ENCODE measurements around the gene PRDM9.
"Not testable (repeated sequence)": the region's sequence is repeated elsewhere in the genome, so short reads cannot be mapped to it uniquely, and the experiment has no call there.

The PRDM9 gene

GRCh38 chr5:23507278-23507685, at the start of gene PRDM9:
Gene PRDM9 (plus strand): TSS chr5:23507609. CDS start chr5:23509034, 1,425 bp downstream.
- no peak for DNase-seq (ENCODE audit: low read depth)

DNA sequence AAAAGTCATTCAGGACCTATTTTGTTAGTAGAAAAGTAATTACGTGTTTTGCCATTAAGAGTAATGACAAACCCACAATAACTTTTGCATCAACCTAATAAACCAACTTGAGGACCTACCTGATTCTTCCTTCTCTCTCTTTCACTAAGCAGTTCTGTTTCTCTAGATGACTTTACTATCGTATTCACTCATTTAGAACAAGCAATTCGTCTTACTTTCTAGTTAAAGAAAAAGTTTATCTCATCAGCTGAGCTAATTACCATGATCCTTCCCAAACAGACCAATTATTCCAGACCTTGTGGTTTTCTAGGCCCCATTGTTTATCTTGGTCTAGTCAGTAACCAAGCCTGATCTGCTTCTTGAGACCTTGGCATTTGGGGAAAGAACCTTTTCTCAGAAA, 49.6 kb upstream of the PRDM9 start:
- no peak for DNase-seq (ENCODE audit: low read depth)

DNA sequence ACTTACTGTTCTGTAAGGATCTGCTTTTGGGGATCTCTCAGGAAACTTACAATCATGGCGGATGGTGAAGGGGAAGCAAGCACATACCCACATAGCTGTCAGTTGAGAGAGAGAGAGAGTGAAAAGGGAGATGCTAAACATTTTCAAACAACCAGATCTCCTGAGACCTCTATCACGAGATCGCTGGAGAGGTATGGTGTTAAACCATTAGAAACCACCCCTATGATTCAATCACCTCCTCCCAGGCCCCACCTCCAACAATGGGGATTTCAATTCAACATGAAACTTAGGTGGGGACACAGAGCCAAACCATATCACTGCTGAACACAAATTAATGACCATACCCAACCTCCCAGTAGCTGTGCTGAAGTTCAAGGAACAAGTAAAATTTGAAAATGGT, 48.2 kb upstream of the PRDM9 start:
- DNase-seq (ENCODE audit: low read depth) = no peak

DNA sequence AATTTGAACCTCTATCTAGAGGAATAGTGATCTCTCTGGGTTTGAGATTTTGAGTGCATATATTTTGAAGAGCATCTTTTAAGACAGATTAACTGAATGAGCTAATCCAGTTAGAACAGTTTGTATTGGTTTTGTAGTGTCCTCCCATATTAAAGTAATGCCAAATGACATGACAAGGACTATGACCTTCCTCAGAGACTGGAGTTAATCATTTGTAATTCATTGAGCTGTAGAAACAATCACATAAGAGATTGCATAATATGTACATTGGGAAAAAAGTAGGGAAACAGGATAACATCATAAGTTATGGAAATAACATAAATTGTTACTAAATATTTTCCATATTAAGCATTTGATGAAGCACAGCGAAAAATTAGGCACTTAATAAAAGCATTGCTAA, 45.8 kb upstream of the PRDM9 start:
- no peak for DNase-seq (ENCODE audit: low read depth)

- DNase-seq (ENCODE audit: low read depth) = no peak
These were observed 41.0 kb upstream of the PRDM9 start for GRCh38 chr5:23466401-23466912.

GRCh38 chr5:23468658-23469057, 38.8 kb upstream of the PRDM9 start:
- DNase-seq (ENCODE audit: low read depth) = no peak

DNA sequence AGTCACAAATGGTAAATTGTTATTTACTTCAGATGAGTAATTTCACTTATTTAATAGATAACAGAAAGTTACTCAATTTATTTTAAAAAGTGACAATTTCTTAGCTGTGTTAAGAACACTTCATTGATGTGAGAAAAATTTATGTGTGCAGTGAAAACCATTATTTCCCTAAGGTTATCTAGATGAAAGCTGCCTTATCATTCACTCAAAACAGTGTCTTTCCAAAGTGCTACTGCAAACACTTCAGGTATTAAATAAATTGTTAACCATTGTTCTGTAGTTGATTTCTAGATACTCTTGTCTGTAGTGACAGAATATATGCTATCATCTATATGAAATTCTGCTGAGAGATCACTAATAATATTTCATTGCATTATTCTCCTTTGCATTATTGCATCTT, 33.5 kb upstream of the PRDM9 start:
- DNase-seq (ENCODE audit: low read depth) = no peak

- DNase-seq (ENCODE audit: low read depth) = no peak
These were observed 33.1 kb upstream of the PRDM9 start for GRCh38 chr5:23474315-23474714.

- no peak for DNase-seq (ENCODE audit: low read depth)
These were observed 30.8 kb upstream of the PRDM9 start for GRCh38 chr5:23476580-23476979.

GRCh38 chr5:23482642-23483041, 24.8 kb upstream of the PRDM9 start:
- DNase-seq (ENCODE audit: low read depth) = no peak

- DNase-seq (ENCODE audit: low read depth) = no peak
These were observed 24.3 kb upstream of the PRDM9 start for GRCh38 chr5:23483090-23483489.

GRCh38 chr5:23484096-23484495, 23.3 kb upstream of the PRDM9 start:
- DNase-seq (ENCODE audit: low read depth) = no peak

- DNase-seq (ENCODE audit: low read depth) = not testable (repeated sequence)
These were observed 21.2 kb upstream of the PRDM9 start for GRCh38 chr5:23486227-23486626.

DNA sequence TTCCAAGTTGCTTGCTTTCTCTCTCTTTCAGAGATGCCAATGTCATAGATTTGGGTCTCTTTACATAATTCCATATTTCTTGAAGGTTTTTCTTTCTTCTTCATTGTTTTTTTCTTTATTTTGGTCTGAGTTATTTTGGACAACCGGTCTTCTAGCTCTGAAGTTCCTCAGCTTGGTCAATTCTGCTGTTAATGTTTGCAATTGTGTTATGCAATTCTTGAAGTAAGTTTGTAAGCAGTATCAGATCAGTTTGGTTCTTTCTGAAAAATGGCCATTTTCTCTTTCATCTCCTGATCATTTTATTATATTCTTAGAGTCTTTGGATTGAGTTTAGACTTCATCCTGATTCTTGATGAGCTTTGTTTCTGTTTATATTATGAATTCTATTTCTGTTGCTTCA, 16.4 kb upstream of the PRDM9 start:
- DNase-seq (ENCODE audit: low read depth) = no peak

GRCh38 chr5:23494558-23494957, 12.9 kb upstream of the PRDM9 start:
- no peak for DNase-seq (ENCODE audit: low read depth)

- DNase-seq (ENCODE audit: low read depth) = no peak
These were observed 10.8 kb upstream of the PRDM9 start for GRCh38 chr5:23496576-23496975.

DNA sequence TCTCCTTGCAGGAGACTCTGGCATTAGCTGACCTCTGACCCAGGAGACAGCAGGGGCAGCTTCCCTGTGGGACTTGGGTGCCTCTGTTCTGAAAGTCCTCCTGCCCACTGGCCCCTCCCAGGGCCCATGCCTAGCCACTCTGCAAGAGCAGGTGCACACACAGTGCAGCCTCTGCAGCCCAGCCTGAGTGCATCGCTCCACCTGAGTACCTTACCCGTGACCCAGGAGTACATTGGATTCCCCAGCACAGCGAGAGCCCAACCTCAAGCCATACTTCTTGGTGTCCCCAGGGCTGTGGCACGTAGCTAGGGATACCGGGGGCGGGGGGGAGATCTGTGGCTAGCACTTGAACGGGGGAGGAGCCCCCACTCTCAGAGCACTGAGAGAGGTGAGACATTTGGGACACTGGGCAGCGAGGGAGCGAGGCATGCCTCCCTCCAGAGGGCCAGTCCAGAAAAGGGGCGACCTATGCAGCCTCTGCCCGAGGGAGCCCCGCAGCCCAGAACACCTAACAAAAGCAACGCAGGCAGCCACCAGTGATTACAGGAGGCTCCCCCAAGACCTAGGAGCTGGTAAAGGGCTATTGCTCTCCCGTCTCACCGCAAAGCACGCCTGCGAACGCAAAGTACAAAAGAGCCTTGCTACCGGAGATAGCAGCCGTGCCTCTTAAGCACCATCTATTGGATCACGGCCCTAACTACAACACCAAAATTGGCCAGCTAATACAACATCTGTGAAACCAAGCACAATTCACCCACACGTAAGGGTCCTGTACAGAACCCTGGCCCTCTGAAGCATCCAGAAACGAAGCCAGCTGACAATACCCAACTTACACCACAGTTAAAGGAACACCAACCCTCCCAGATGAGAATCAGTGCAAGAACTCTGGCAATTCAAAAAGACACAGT, 826 bp upstream of the PRDM9 start:
- DNase-seq (ENCODE audit: low read depth) = no peak

DNA sequence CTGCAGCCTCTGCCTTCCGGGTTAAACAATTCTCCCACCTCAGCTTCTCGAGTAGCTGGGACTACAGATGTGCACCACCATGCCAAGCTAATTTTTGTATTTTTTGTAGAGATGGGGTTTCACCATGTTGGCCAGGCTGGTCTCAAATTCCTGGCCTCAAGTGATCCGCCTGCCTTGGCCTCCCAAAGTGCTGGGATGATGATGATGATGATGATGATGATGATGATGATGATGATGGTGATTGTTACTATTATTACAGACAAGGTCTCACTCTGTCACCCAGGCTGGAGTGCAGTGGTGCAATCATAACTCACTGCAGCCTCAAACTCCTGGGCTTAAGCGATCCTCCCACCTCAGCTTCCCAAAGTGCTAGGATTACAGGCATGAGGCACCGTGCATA, 3.0 kb downstream of the PRDM9 start:
- DNase-seq (ENCODE audit: low read depth) = not testable (repeated sequence)

- no peak for DNase-seq (ENCODE audit: low read depth)
These were observed 15.1 kb downstream of the PRDM9 start for GRCh38 chr5:23522553-23522952.

DNA sequence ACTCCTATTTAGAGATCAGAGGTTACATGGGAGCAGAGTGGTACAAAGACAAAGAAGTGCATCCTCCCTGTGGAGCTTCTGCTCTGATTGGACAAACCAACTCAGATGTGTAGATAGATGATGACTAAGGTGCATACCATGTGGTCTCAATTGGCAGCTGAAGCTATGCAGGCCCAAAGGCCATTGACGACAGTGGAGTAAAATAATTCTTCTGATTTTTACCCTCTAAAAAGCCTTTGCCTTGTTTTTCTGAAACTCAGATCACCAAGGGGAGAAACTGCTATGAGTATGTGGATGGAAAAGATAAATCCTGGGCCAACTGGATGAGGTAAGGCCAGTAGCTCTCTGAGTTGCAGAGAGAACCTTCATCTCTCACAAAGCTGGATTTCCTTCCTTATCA, 15.6 kb downstream of the PRDM9 start:
- DNase-seq (ENCODE audit: low read depth) = no peak

DNA sequence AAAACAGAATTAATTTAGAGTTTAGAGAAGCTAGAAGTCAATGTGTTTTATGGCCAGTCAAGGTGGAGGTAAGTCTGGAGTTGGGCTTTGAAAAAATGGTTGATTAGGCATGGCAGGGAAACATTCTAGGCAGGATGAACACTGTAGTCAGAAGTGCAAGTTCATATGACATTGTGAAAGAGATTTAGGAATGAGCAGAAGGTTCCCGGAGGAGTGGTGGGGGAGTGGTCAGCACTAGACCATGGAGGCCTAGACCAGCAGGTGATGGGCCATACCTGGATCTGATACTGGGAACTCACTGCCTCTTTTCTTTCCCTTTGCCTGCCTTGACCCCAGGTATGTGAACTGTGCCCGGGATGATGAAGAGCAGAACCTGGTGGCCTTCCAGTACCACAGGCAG, 16.6 kb downstream of the PRDM9 start:
- no peak for DNase-seq (ENCODE audit: low read depth)

DNA sequence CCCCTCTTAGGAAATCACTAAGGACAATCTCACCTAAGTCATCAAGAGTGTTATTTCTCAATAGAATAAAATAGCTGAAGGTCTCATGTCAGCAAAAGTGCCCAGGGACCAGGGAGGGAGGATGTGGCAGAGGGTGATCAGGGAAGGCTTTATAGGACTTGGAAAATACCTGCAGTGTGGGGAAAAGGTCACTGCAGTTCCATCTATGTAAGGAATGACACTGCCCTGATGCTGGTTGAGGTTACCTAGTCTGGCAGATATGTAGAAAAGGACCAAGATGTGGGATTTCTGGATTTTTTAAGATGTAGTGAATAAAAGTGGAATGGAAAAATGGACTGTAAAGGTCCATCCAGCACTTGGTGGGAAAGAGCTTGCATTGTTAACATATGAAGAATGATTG, 18.3 kb downstream of the PRDM9 start:
- DNase-seq (ENCODE audit: low read depth) = no peak

GRCh38 chr5:23526616-23527015, 19.2 kb downstream of the PRDM9 start:
- not testable (repeated sequence) for DNase-seq (ENCODE audit: low read depth)

Measured in GM04504 (cell line).